Measurements from ENCODE around the gene NTMT2.

- TF ChIP-seq CTCF (tag by site-specific recombination; IDR thresholded peaks at IDR 0.05) (no peak), ZNF239 (tag by site-specific recombination; IDR thresholded peaks at IDR 0.05) (no peak), ZNF561 (tag by site-specific recombination; IDR thresholded peaks at IDR 0.05; ENCODE audit: borderline replicate concordance) (no peak), YY1 (tag by site-specific recombination; IDR thresholded peaks at IDR 0.05) (no peak), ZNF830 (tag by site-specific recombination; IDR thresholded peaks at IDR 0.05; ENCODE audit: low read depth) (no peak), PBX3 (CRISPR knock-in tag; IDR thresholded peaks at IDR 0.05) (no peak), PRDM10 (tag by site-specific recombination; IDR thresholded peaks at IDR 0.05) (no peak), SP2 (tag by site-specific recombination; IDR thresholded peaks at IDR 0.05) (no peak), ZNF398 (tag by site-specific recombination; IDR thresholded peaks at IDR 0.05) (no peak), HOXD13 (CRISPR knock-in tag; IDR thresholded peaks at IDR 0.05; ENCODE audit: borderline replicate concordance) (no peak), ZNF660 (tag by site-specific recombination; IDR thresholded peaks at IDR 0.05) (no peak), TCF7L2 (IDR thresholded peaks at IDR 0.05; ENCODE audit: borderline replicate concordance, low read depth, low read length) (no peak), ZNF843 (tag by site-specific recombination; IDR thresholded peaks at IDR 0.05) (no peak), ATF2 (tag by site-specific recombination; IDR thresholded peaks at IDR 0.05; ENCODE audit: low read depth) (no peak)
These were observed 7.7 kb downstream of the NTMT2 start for GRCh38 chr1:170153417-170153816.
